GM18526 (cell line): ENCODE results near the gene RHOT2.

Experiments used
- POLR2A ChIP-seq: IDR thresholded peaks from 3 replicates; pipeline ENCODE4 v1.6.1; 2011; ENCODE audit not compliant: insufficient read length; ENCODE audit errors: extremely low read depth

The RHOT2 gene

DNA sequence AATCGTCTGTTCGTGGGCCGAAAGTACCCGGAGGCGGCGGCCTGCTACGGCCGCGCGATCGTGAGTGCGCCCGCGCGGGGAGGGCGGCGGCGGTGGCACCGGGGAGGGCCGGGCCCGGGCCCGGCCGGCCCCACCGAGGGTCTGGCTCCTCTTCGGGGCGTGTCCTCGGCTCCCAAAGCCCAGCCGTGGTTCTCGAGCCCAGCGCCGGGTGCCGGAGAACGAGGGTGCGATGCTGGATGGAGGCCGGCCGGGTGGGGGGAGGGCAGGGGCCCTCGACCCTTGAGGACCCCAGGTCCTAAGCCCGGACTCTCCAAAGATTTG lies 12.7 kb downstream of the RHOT2 start:
- TF ChIP-seq POLR2A = no peak

GRCh38 chr16:680967-681745 lies 13.2 kb downstream of the RHOT2 start:
- no peak for TF ChIP-seq POLR2A

- TF ChIP-seq POLR2A = no peak
Observed at GRCh38 chr16:681746-682427, 14.0 kb downstream of the RHOT2 start.

DNA sequence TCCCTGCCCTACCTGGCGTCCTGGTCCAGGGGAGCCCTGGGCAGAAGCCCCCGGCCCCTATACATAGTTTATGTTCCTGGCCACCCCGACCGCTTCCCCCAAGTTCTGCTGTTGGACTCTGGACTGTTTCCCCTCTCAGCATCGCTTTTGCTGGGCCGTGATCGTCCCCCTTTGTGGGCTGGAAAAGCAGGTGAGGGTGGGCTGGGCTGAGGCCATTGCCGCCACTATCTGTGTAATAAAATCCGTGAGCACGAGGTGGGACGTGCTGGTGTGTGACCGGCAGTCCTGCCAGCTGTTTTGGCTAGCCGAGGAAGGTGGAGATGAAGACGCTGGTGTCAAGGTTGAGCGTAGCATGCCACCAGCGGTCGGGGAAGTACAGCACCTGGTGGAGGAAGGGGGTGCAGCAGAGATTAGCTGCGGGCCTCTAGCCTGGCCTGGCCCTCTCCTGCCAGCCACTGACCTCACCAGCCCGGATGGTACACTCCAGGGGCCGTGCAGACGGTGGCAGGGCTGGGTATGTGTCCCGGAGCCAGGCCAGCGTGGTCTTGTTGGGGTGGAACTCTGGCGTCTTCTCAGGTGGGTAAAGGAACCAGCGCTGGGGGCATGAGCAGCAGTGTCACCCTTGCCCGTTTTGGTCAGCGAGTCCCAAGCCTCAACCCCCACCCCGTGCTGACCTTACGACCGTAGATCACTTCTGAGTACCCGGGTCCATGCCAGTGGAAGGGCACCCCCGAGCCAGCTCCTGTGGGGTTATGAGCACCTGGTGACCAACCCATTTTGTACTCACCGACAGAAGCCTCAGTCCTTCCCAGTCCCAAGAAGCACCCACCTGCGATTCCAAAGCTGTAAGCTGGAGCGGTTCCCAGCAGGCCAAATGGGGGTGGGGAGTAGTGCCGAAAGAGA lies 14.8 kb downstream of the RHOT2 start:
- TF ChIP-seq POLR2A = no peak

DNA sequence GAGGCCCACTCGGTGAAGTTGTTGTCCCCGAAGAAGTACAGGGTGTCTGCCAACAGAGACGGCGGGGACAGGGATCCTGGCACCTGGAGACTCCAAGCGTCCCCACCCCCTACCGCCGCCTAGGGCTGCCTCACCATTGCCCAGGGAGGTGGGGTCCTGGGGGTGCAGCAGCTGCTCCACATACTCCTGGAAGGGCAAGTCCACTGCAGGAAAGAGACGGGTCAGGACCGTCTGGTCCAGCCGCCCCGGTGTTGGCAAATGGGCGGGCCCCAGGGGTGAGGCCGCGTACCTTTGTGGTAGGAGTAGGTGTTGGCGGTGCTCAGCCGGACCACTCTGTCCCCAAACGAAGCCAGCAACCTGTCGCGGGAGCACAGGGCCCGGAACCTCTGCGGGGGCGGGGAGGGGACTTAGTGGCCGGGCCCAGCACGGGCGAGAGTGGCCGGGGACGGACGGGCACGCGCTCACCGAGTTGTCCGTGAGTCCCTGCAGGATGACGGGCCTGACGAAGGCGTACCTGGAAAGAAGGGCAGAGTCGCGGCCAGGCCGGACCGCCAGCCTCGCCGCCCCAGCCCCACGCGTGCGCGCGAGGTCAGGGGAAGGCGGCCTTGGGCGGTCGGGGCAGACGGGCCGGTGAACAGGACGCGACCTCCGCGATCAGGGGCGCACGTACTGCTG lies 15.6 kb downstream of the RHOT2 start:
- no peak for TF ChIP-seq POLR2A

- peak; percentile 90 for TF ChIP-seq POLR2A
Observed at GRCh38 chr16:684071-684794, 16.3 kb downstream of the RHOT2 start, which contains the start of gene JMJD8. TSS of gene JMJD8 (minus strand) at chr16:684334. CDS start at chr16:684319, 15 bp downstream.

DNA sequence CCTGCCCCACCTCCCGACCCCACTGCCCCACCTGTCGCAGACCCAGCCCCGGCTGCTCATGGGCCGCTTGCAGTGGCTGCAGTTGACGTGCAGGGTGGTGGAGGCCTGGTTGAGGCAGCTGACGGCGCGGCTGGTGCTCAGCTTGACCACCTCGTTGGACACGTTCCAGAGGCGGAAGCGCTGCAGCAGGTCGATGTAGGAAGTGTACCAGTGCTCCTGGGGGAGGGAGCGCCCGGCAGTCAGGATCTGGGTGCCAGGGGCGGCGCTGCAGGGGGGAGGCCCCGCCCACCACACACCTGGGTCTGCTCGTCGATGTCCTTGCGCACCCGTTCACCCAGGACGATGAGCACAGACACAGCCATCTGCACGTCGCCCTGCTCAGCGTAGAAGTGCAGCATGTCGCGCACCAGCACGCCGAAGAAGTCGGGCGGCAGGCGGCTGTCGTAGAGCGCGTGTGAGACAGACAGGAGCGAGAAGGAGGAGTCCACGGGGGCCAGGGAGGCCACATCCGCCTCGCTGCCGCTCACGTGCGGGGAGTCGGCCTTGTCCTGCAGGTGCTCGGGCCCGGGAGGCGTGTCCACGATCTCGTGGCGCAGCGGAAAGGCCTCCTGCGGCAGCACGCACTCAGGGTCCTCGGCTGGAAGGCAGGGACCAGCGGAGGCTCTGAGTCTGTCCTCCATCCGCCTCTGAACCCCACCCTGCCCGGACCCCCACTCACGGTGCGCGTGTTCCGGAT lies 17.2 kb downstream of the RHOT2 start:
- no peak for TF ChIP-seq POLR2A

DNA sequence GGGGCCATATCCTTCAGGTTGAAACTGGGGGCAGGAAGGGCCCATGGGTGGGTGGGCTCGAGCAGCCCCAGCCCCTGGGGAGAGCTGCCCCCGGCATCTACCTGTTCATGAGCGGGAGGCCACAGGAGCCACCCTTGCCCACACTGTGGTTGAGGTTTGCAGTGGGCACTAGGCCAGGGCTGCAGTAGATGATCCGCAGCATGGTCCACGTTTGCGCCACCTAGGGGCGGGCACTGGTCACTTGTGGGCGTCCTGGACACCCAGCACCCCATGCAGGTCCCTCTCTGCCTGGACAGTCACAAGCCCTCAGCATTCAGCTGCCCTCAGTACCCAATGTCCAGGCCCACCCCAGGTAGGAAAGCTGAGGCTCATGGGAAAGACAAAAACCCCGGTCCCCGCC lies 18.0 kb downstream of the RHOT2 start:
- TF ChIP-seq POLR2A = no peak

GRCh38 chr16:686459-687260 lies 18.7 kb downstream of the RHOT2 start:
- TF ChIP-seq POLR2A = no peak

DNA sequence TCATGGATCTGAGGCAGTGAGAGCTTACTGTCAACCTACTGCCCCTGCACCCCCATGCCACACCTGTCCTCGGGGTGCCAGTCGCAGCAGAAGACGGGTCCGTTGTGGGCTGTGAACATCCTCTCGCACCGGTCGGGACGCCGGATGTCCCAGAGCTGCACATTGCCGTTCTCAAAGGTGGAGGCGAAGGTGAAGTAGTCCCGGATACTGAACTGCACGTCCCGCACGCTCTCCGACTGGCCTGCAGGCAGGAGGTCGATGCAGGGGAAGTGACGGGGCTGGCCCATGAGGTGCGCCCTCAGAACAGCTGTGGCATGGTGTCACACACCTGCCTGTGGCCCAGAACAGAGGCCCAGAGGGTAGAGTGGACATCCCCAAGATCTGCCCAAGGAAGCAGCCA lies 19.6 kb downstream of the RHOT2 start:
- no peak for TF ChIP-seq POLR2A

DNA sequence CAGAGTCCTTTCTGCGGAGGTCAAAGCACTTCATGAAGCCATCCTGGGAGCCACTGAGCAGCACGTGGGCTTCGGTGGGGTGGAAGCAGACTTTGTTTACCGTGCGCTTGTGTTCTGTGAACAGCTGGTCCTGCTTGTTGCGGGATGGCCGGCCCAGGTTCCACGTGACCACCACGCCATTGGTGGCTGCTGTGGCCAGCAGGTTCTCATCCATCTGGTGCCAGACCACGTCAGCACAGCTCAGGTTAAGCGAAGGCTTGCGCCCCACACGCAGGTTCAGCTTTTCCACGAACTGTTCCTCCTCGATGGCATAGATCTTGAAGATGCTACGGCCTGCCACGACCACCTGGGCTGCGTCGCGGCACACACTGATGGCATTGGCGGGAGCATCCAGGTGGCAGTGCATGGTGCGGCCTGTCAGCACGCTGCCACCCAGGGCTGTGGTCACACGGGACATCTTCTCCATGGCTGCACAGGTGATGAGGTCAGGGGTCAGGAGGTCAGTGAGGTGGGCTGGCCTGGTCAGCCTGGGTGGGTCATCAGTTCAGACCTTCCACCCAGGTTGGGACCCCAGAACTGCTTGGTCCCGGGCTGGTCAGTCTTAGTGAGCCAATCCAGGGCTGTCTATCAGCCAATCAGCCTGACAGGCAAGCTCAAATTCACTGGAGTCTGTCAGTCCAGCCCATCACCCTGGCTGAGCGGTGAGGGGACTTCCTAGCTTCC lies 21.4 kb downstream of the RHOT2 start:
- TF ChIP-seq POLR2A = no peak

GRCh38 chr16:692356-693108 lies 24.6 kb downstream of the RHOT2 start:
- no peak for TF ChIP-seq POLR2A

DNA sequence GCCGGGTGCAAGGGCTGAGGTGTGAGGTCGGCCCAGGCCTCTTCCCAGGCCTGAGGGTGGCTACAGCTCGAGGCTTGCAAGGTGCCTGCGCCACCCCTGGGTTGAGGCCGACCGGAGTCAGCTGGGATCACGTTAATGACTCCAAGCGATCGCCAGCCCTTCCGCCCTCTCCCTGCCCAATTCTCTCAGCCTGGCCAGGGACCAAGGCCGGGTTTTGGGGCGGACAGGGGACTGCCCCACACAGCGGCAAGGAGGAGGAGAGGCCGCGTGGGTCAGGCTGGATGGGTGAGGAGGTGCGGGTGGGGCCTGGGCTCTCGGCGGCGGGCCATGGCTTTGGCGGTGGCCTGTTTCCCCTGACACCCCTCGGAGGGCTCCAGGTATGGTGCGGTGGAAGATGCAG lies 25.4 kb downstream of the RHOT2 start:
- no peak for TF ChIP-seq POLR2A
